ENCODE measurements around the gene CHD1L. TPM values are rescaled to one million over a fixed set of nuclear protein-coding genes. Genes with fewer than 3 reads are reported as not detected.

Gene CHD1L
- total RNA-seq, 1 experiment from 2014 or later: 64.2 TPM

DNA sequence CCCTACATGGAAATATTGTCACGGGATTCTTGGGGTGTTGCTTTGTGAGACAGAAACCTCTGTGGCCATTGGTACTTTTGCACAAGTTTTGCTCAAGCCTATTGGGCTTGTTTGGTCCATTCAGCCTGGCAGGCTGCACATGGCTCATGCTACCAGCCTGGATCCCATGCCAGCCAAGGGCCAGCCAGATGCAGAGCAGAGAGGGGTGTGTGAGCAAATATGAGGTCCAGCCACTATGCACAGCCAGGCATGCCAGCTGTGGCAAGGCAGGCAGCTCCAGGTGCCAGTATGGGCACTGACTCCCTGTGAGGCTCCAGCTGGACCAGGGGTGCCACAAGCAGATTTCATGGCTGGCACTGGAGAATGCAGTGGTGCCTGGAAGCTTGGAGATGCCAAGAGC, 6.7 kb upstream of the CHD1L start:
- Histone ChIP-seq H3K14ac (ENCODE audit: insufficient read depth, low read length) (no peak overlapping the region), H4K8ac (replicated peaks; ENCODE audit: insufficient read length, low read depth, low read length) (no peak overlapping the region), H3K79me1 (ENCODE audit: insufficient read depth, low read depth, low read length, poor library complexity, severe bottlenecking) (no peaks in the 10 kb centered on the region), H3K9ac (ENCODE audit: extremely low read depth, insufficient read length, low read length) (no peak overlapping the region), H3K56ac (ENCODE audit: insufficient read length, low read depth, low read length) (no peak overlapping the region), H2BK5ac (ENCODE audit: insufficient read length, low read length) (no peak overlapping the region), H3K4ac (ENCODE audit: low read depth, low read length) (no peak overlapping the region), H3K79me2 (ENCODE audit: insufficient read depth, low read length) (no peaks in the 10 kb centered on the region), H3K9me3 (ENCODE audit: control insufficient read depth, low read depth, low read length) (peaks cover 5% of the 10 kb centered on the region), H3K4me1 (ENCODE audit: insufficient read depth, low read length) (peaks cover 4% of the 10 kb centered on the region; the same call in 1 of the 2 replicates), H3T11ph (ENCODE audit: low read length) (no peak overlapping the region), H3K4me2 (ENCODE audit: insufficient read depth, insufficient read length, low read length) (no peak overlapping the region), H3K27me3 (ENCODE audit: insufficient read depth, low read length) (no peaks in the 10 kb centered on the region), H3K23ac (ENCODE audit: insufficient read length, low read depth, low read length) (no peak overlapping the region), H2AFZ (ENCODE audit: low read length) (no peak overlapping the region), H4K20me1 (ENCODE audit: control insufficient read depth, insufficient read depth, insufficient read length) (no peaks in the 10 kb centered on the region), H3K27ac (ENCODE audit: insufficient read length, low read depth, low read length) (no peak overlapping the region), H2BK15ac (ENCODE audit: low read depth, low read length) (no peak overlapping the region), H4K91ac (ENCODE audit: insufficient read length, low read depth, low read length) (no peak overlapping the region), H3K23me2 (ENCODE audit: insufficient read length, low read depth, low read length, poor library complexity, severe bottlenecking) (no peaks in the 10 kb centered on the region), H2BK120ac (ENCODE audit: low read depth, low read length, poor library complexity, severe bottlenecking) (no peak overlapping the region), H3K18ac (ENCODE audit: insufficient read length, low read depth, low read length) (no peak overlapping the region), H2BK12ac (ENCODE audit: insufficient read length, low read depth, low read length) (no peak overlapping the region), H2BK20ac (ENCODE audit: low read depth, low read length, poor library complexity, severe bottlenecking) (no peak overlapping the region), H2AK5ac (ENCODE audit: insufficient read length, low read length) (no peak overlapping the region), H4K5ac (ENCODE audit: insufficient read length, low read depth, low read length) (no peak overlapping the region)
- Mint-ChIP-seq H3K27ac (no peak overlapping the region), H3K27me3 (ENCODE audit: low read depth) (peaks cover 4% of the 10 kb centered on the region), H3K36me3 (ENCODE audit: insufficient read depth in 1 of 3, low read depth in 3 of 3) (peaks cover 18 to 31% (median 20%) of the 10 kb centered on the region in 3 experiments), H3K4me3 (no peak overlapping the region; a peak in 1 of 5 replicates), H3K4me1 (peaks cover 11 to 18% of the 10 kb centered on the region in 2 experiments), H3K9me3 (peaks cover 34 to 38% of the 10 kb centered on the region in 2 experiments)
- no CpG with 5 or more reads among the region's 1 CpG for WGBS (ENCODE audit: extremely low coverage, insufficient read length, low lambda C conversion rate)
- TF ChIP-seq, protein P1, sequence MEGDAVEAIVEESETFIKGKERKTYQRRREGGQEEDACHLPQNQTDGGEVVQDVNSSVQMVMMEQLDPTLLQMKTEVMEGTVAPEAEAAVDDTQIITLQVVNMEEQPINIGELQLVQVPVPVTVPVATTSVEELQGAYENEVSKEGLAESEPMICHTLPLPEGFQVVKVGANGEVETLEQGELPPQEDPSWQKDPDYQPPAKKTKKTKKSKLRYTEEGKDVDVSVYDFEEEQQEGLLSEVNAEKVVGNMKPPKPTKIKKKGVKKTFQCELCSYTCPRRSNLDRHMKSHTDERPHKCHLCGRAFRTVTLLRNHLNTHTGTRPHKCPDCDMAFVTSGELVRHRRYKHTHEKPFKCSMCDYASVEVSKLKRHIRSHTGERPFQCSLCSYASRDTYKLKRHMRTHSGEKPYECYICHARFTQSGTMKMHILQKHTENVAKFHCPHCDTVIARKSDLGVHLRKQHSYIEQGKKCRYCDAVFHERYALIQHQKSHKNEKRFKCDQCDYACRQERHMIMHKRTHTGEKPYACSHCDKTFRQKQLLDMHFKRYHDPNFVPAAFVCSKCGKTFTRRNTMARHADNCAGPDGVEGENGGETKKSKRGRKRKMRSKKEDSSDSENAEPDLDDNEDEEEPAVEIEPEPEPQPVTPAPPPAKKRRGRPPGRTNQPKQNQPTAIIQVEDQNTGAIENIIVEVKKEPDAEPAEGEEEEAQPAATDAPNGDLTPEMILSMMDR (conservative IDR thresholded peaks at IDR 0.05): no peak
- no peak for DNase-seq
